ENCODE measurements around the gene SPATA2.

SPATA2 gene

GRCh38 chr20:49893242-49894072 lies 21.9 kb downstream of the SPATA2 start:
- H3K9ac ChIP-seq (ENCODE audit: low read depth, low read length) = no peak overlapping the region
- H3K9me3 ChIP-seq (ENCODE audit: insufficient read depth, low read depth, low read length) = no peaks in the 10 kb centered on the region
- H3K4me3 ChIP-seq (ENCODE audit: low read length) = no peak overlapping the region
- H3K27ac ChIP-seq (ENCODE audit: low read length) = no peak overlapping the region
- peaks cover 10% of the 10 kb centered on the region; the same call in 1 of the 2 replicates for H3K4me1 ChIP-seq (ENCODE audit: insufficient read depth, low read length)
- H3K36me3 ChIP-seq (ENCODE audit: insufficient read depth, low read depth, low read length) = no peaks in the 10 kb centered on the region
- H3K27me3 ChIP-seq (ENCODE audit: insufficient read depth, low read length) = no peaks in the 10 kb centered on the region

GRCh38 chr20:49892817-49893216 lies 22.5 kb downstream of the SPATA2 start:
- Histone ChIP-seq H3K27me3 (ENCODE audit: insufficient read depth, low read length) (no peaks in the 10 kb centered on the region), H3K27ac (ENCODE audit: low read length) (no peak overlapping the region), H3K36me3 (ENCODE audit: insufficient read depth, low read depth, low read length) (no peaks in the 10 kb centered on the region), H3K4me3 (ENCODE audit: low read length) (no peak overlapping the region), H3K9ac (ENCODE audit: low read depth, low read length) (no peak overlapping the region), H3K9me3 (ENCODE audit: insufficient read depth, low read depth, low read length) (no peaks in the 10 kb centered on the region), H3K4me1 (ENCODE audit: insufficient read depth, low read length) (peaks cover 10% of the 10 kb centered on the region; the same call in 1 of the 2 replicates)

GRCh38 chr20:49892260-49892659 lies 23.1 kb downstream of the SPATA2 start:
- H3K36me3 ChIP-seq (ENCODE audit: insufficient read depth, low read depth, low read length) = no peaks in the 10 kb centered on the region
- no peak overlapping the region for H3K27ac ChIP-seq (ENCODE audit: low read length)
- no peak overlapping the region for H3K9ac ChIP-seq (ENCODE audit: low read depth, low read length)
- no peaks in the 10 kb centered on the region for H3K27me3 ChIP-seq (ENCODE audit: insufficient read depth, low read length)
- H3K9me3 ChIP-seq (ENCODE audit: insufficient read depth, low read depth, low read length) = no peaks in the 10 kb centered on the region
- H3K4me1 ChIP-seq (ENCODE audit: insufficient read depth, low read length) = peaks cover 10% of the 10 kb centered on the region; the same call in 1 of the 2 replicates
- no peak overlapping the region for H3K4me3 ChIP-seq (ENCODE audit: low read length)

- H3K27ac ChIP-seq (ENCODE audit: low read length) = no peak overlapping the region
- H3K27me3 ChIP-seq (ENCODE audit: insufficient read depth, low read length) = no peaks in the 10 kb centered on the region
- H3K9me3 ChIP-seq (ENCODE audit: insufficient read depth, low read depth, low read length) = no peaks in the 10 kb centered on the region
- no peak overlapping the region for H3K9ac ChIP-seq (ENCODE audit: low read depth, low read length)
- no peak overlapping the region for H3K4me3 ChIP-seq (ENCODE audit: low read length)
- no peaks in the 10 kb centered on the region for H3K36me3 ChIP-seq (ENCODE audit: insufficient read depth, low read depth, low read length)
- peaks cover 10% of the 10 kb centered on the region; the same call in 1 of the 2 replicates for H3K4me1 ChIP-seq (ENCODE audit: insufficient read depth, low read length)
Observed at GRCh38 chr20:49891476-49892110, 23.7 kb downstream of the SPATA2 start.

GRCh38 chr20:49890471-49891361 lies 24.6 kb downstream of the SPATA2 start:
- Histone ChIP-seq H3K9me3 (ENCODE audit: insufficient read depth, low read depth, low read length) (no peaks in the 10 kb centered on the region), H3K27me3 (ENCODE audit: insufficient read depth, low read length) (no peaks in the 10 kb centered on the region), H3K9ac (ENCODE audit: low read depth, low read length) (no peak overlapping the region), H3K4me1 (ENCODE audit: insufficient read depth, low read length) (peaks cover 10% of the 10 kb centered on the region; the same call in 1 of the 2 replicates), H3K27ac (ENCODE audit: low read length) (no peak overlapping the region), H3K4me3 (ENCODE audit: low read length) (no peak overlapping the region), H3K36me3 (ENCODE audit: insufficient read depth, low read depth, low read length) (peaks cover 1% of the 10 kb centered on the region; the same call in 1 of the 2 replicates)

- Histone ChIP-seq H3K27me3 (ENCODE audit: insufficient read depth, low read length) (no peaks in the 10 kb centered on the region), H3K9me3 (ENCODE audit: insufficient read depth, low read depth, low read length) (no peaks in the 10 kb centered on the region), H3K4me3 (ENCODE audit: low read length) (no peak overlapping the region), H3K36me3 (ENCODE audit: insufficient read depth, low read depth, low read length) (peaks cover 4% of the 10 kb centered on the region; the same call in 1 of the 2 replicates), H3K4me1 (ENCODE audit: insufficient read depth, low read length) (peaks cover 10% of the 10 kb centered on the region; the same call in 1 of the 2 replicates), H3K9ac (ENCODE audit: low read depth, low read length) (no peak overlapping the region), H3K27ac (ENCODE audit: low read length) (no peak overlapping the region)
Observed at GRCh38 chr20:49889935-49890333, 25.4 kb downstream of the SPATA2 start.

GRCh38 chr20:49889001-49889934 lies 26.1 kb downstream of the SPATA2 start:
- H3K9me3 ChIP-seq (ENCODE audit: insufficient read depth, low read depth, low read length) = no peaks in the 10 kb centered on the region
- H3K27ac ChIP-seq (ENCODE audit: low read length) = no peak overlapping the region
- no peak overlapping the region; the same call in 1 of the 2 replicates for H3K9ac ChIP-seq (ENCODE audit: low read depth, low read length)
- H3K27me3 ChIP-seq (ENCODE audit: insufficient read depth, low read length) = no peaks in the 10 kb centered on the region
- H3K4me3 ChIP-seq (ENCODE audit: low read length) = no peak overlapping the region
- H3K4me1 ChIP-seq (ENCODE audit: insufficient read depth, low read length) = peaks cover 10% of the 10 kb centered on the region; the same call in 1 of the 2 replicates
- peaks cover 10% of the 10 kb centered on the region; the same call in 1 of the 2 replicates for H3K36me3 ChIP-seq (ENCODE audit: insufficient read depth, low read depth, low read length)

GRCh38 chr20:49888212-49889000 lies 26.9 kb downstream of the SPATA2 start:
- H3K9me3 ChIP-seq (ENCODE audit: insufficient read depth, low read depth, low read length) = no peaks in the 10 kb centered on the region
- H3K27ac ChIP-seq (ENCODE audit: low read length) = no peak overlapping the region
- no peaks in the 10 kb centered on the region for H3K27me3 ChIP-seq (ENCODE audit: insufficient read depth, low read length)
- no peak overlapping the region; the same call in 1 of the 2 replicates for H3K9ac ChIP-seq (ENCODE audit: low read depth, low read length)
- peaks cover 13% of the 10 kb centered on the region; the same call in 1 of the 2 replicates for H3K36me3 ChIP-seq (ENCODE audit: insufficient read depth, low read depth, low read length)
- no peak overlapping the region for H3K4me3 ChIP-seq (ENCODE audit: low read length)
- H3K4me1 ChIP-seq (ENCODE audit: insufficient read depth, low read length) = peaks cover 10% of the 10 kb centered on the region; the same call in 1 of the 2 replicates

- peaks cover 10% of the 10 kb centered on the region; the same call in 1 of the 2 replicates for H3K4me1 ChIP-seq (ENCODE audit: insufficient read depth, low read length)
- H3K9ac ChIP-seq (ENCODE audit: low read depth, low read length) = no peak overlapping the region
- H3K36me3 ChIP-seq (ENCODE audit: insufficient read depth, low read depth, low read length) = peaks cover 18% of the 10 kb centered on the region; the same call in 1 of the 2 replicates
- no peaks in the 10 kb centered on the region for H3K27me3 ChIP-seq (ENCODE audit: insufficient read depth, low read length)
- no peaks in the 10 kb centered on the region for H3K9me3 ChIP-seq (ENCODE audit: insufficient read depth, low read depth, low read length)
- no peak overlapping the region for H3K27ac ChIP-seq (ENCODE audit: low read length)
- no peak overlapping the region for H3K4me3 ChIP-seq (ENCODE audit: low read length)
Observed at GRCh38 chr20:49887251-49888211, 27.8 kb downstream of the SPATA2 start.

All from iPS-20b (cell line).